H1 (cell line): ENCODE data around the gene JUN. TPM values are rescaled to one million over a fixed set of nuclear protein-coding genes. Genes with fewer than 3 reads are reported as not detected.

Experiments
- CTCF ChIA-PET: fragments of 300-600 bp; sonication (Branson Sonifier 250); formaldehyde crosslinking; loops from one replicate; lab custom pipeline; 2021; ENCODE audit not compliant: partially characterized antibody; lab: Charles Lee
- POLR2A ChIA-PET: fragments of 300-600 bp; sonication (Branson Sonifier 250); formaldehyde crosslinking; loops from one replicate; lab custom pipeline; 2021; ENCODE audit warnings: inconsistent platforms; ENCODE audit not compliant: partially characterized antibody; lab: Charles Lee
- DNase-seq, 2 experiments: peaks; one replicate each; pipeline versions ENCODE4 v3.0.0 to v3.0.0-alpha.2; 2010 to 2022; ENCODE audit warnings: low spot score in 2 of 2, low read depth in 1 of 2, mixed read lengths in 1 of 2
- FAIRE-seq: peaks from 2 replicates; lab custom pipeline; 2011; peaks lifted over from hg19 to GRCh38; lab: Jason Lieb, UNC
- H2AFZ ChIP-seq: 2 replicates; pipeline ENCODE4 v1.8.1; 2012; ENCODE audit warnings: low read length, inconsistent platforms
- H2AK5ac ChIP-seq: 2 replicates; pipeline ENCODE4 v1.6.1; 2013; ENCODE audit warnings: low read depth, low read length
- H2BK120ac ChIP-seq: replicated peaks from 2 replicates; pipeline ENCODE3; 2013; ENCODE audit warnings: low read depth, low read length, inconsistent platforms
- H2BK12ac ChIP-seq: 2 replicates; pipeline ENCODE4 v1.6.1; 2013; ENCODE audit warnings: low read depth, low read length
- H2BK15ac ChIP-seq: 2 replicates; pipeline ENCODE4 v1.6.1; 2013; ENCODE audit warnings: low read length
- H2BK20ac ChIP-seq: 2 replicates; pipeline ENCODE4 v1.6.1; 2013; ENCODE audit warnings: low read length
- H2BK5ac ChIP-seq: 2 replicates; pipeline ENCODE4 v1.6.1; 2013; ENCODE audit warnings: low read depth, low read length
- H3K14ac ChIP-seq: 2 replicates; pipeline ENCODE4 v1.6.1; 2013; ENCODE audit warnings: inconsistent platforms; ENCODE audit not compliant: insufficient read length
- H3K18ac ChIP-seq: 2 replicates; pipeline ENCODE4 v1.6.1; 2013; ENCODE audit warnings: low read length; ENCODE audit errors: extremely low read depth
- H3K23ac ChIP-seq: 2 replicates; pipeline ENCODE4 v1.6.1; 2013; ENCODE audit warnings: inconsistent platforms; ENCODE audit not compliant: insufficient read length
- H3K23me2 ChIP-seq: 2 replicates; pipeline ENCODE4 v1.6.1; 2013; ENCODE audit warnings: low read depth, low read length
- H3K27ac ChIP-seq: 2 replicates; pipeline ENCODE4 v1.6.1; 2011; ENCODE audit warnings: low read depth, low read length, inconsistent platforms
- H3K27me3 ChIP-seq, 4 experiments: replicated peaks in 1 of 4; 1 replicate in 1 of 4; 2 replicates in 3 of 4; pipeline versions ENCODE4 v1.6.1 to v1.8.1; 2011 to 2013; ENCODE audit warnings: low read length in 3 of 4, mild to moderate bottlenecking in 3 of 4, inconsistent platforms in 2 of 4, mixed read lengths in 2 of 4, moderate library complexity in 1 of 4; ENCODE audit not compliant: control insufficient read depth in 3 of 4, insufficient read depth in 3 of 4; ENCODE audit errors: extremely low read depth in 1 of 4
- H3K36me3 ChIP-seq, 4 experiments: 2 replicates each; pipeline versions ENCODE4 v1.6.1 to v1.8.1; 2011 to 2013; ENCODE audit warnings: mild to moderate bottlenecking in 4 of 4, low read length in 3 of 4, moderate library complexity in 2 of 4, control low read depth in 1 of 4, inconsistent platforms in 1 of 4; ENCODE audit not compliant: insufficient read depth in 4 of 4, control insufficient read depth in 2 of 4
- H3K4ac ChIP-seq: replicated peaks from 2 replicates; pipeline ENCODE3; 2013; ENCODE audit warnings: low read length, low read depth, mixed read lengths, inconsistent platforms; ENCODE audit not compliant: insufficient read length
- H3K4me1 ChIP-seq, 4 experiments: replicated peaks in 1 of 4; 1 replicate in 1 of 4; 2 replicates in 3 of 4; pipeline versions ENCODE4 v1.6.1 to v1.8.1; 2011 to 2013; ENCODE audit warnings: low read length in 3 of 4, inconsistent platforms in 2 of 4, mixed read lengths in 1 of 4; ENCODE audit not compliant: insufficient read depth in 4 of 4, control insufficient read depth in 3 of 4
- H3K4me2 ChIP-seq, 2 experiments: 2 replicates each; pipeline versions ENCODE4 v1.6.1 to v1.8.1; 2011 to 2013; ENCODE audit warnings: low read depth in 2 of 2, low read length in 2 of 2, control low read depth in 1 of 2, inconsistent platforms in 1 of 2, mild to moderate bottlenecking in 1 of 2; ENCODE audit not compliant: insufficient read depth in 1 of 2
- H3K4me3 ChIP-seq, 4 experiments: fragments of 200-600, 300-600 bp in 1 of 4; sonication (generic), shearing (Covaris generic), sonication (Bioruptor Twin) in 1 of 4; 2 replicates each; pipeline versions ENCODE4 v1.5.1 to v1.8.1; 2011 to 2016; ENCODE audit warnings: low read length in 4 of 4, low read depth in 3 of 4, control low read depth in 2 of 4, inconsistent platforms in 2 of 4, mild to moderate bottlenecking in 2 of 4, mixed read lengths in 1 of 4, moderate library complexity in 1 of 4; ENCODE audit not compliant: insufficient read depth in 2 of 4; ENCODE audit errors: extremely low read depth in 1 of 4
- H3K56ac ChIP-seq: replicated peaks from 2 replicates; pipeline ENCODE3; 2013; ENCODE audit warnings: low read depth, mild to moderate bottlenecking, mixed read lengths, low read length, inconsistent platforms; ENCODE audit not compliant: insufficient read length
- H3K79me1 ChIP-seq: 2 replicates; pipeline ENCODE4 v1.6.1; 2013; ENCODE audit warnings: low read depth, low read length, control low read depth
- H3K79me2 ChIP-seq, 2 experiments: 2 replicates each; pipeline versions ENCODE4 v1.6.1 to v1.8.1; 2012 to 2013; ENCODE audit warnings: low read length in 2 of 2, mild to moderate bottlenecking in 2 of 2, inconsistent platforms in 1 of 2; ENCODE audit not compliant: insufficient read depth in 2 of 2, control insufficient read depth in 1 of 2
- H3K9ac ChIP-seq, 4 experiments: replicated peaks in 1 of 4; 1 replicate in 1 of 4; 2 replicates in 3 of 4; pipeline versions ENCODE4 v1.6.1 to v1.8.1; 2011 to 2013; ENCODE audit warnings: low read depth in 3 of 4, low read length in 3 of 4, control low read depth in 2 of 4, mild to moderate bottlenecking in 2 of 4, moderate library complexity in 2 of 4, inconsistent platforms in 1 of 4; ENCODE audit errors: extremely low read depth in 1 of 4
- H3K9me3 ChIP-seq, 2 experiments: 2 replicates each; pipeline versions ENCODE4 v1.6.1 to v1.8.1; 2012 to 2013; ENCODE audit warnings: mild to moderate bottlenecking in 2 of 2, moderate library complexity in 2 of 2, control low read depth in 1 of 2, inconsistent platforms in 1 of 2, low read depth in 1 of 2, low read length in 1 of 2, mixed read lengths in 1 of 2; ENCODE audit not compliant: insufficient read depth in 2 of 2
- H4K20me1 ChIP-seq, 2 experiments: replicated peaks in 1 of 2; 2 replicates each; pipeline versions ENCODE3 to v1.8.1; 2011 to 2013; ENCODE audit warnings: inconsistent platforms in 2 of 2, low read length in 2 of 2, mild to moderate bottlenecking in 1 of 2; ENCODE audit not compliant: insufficient read depth in 2 of 2, control insufficient read depth in 1 of 2
- H4K5ac ChIP-seq: 2 replicates; pipeline ENCODE4 v1.6.1; 2013; ENCODE audit warnings: low read length, low read depth, mixed read lengths, inconsistent platforms; ENCODE audit not compliant: insufficient read length
- H4K8ac ChIP-seq: 2 replicates; pipeline ENCODE4 v1.8.0; 2013; ENCODE audit warnings: mild to moderate bottlenecking, moderate library complexity, low read length, inconsistent platforms; ENCODE audit not compliant: insufficient read depth; ENCODE audit errors: extremely low read depth
- H4K91ac ChIP-seq: replicated peaks from 2 replicates; pipeline ENCODE3; 2013; ENCODE audit warnings: low read length, mixed read lengths, inconsistent platforms; ENCODE audit not compliant: insufficient read length
- SRF ChIP-seq: IDR thresholded peaks from 2 replicates; pipeline ENCODE4 v1.6.1; 2011; ENCODE audit warnings: mild to moderate bottlenecking, low read depth, low read length, moderate library complexity
- WGBS, 2 experiments: shearing (Covaris generic) in 1 of 2; methylation state at CpG; one replicate each; pipeline versions ENCODE4 v1.1.6 to v1.1.7; 2013 to 2015; ENCODE audit warnings: low lambda C conversion rate in 2 of 2, mixed read lengths in 2 of 2, inconsistent platforms in 1 of 2, low coverage in 1 of 2, missing lambda C conversion rate in 1 of 2; ENCODE audit not compliant: insufficient replicate concordance in 2 of 2, insufficient coverage in 1 of 2, insufficient read length in 1 of 2; ENCODE audit errors: extremely low coverage in 1 of 2, missing lambda C conversion rate in 1 of 2; 5-methylcytosine and 5-hydroxymethylcytosine counted together
- polyA plus RNA-seq, 7 experiments: library from polyadenylated mRNA; depleted of rRNA in 3 of 7; stranded (reverse) in 5 of 7; unstranded in 2 of 7; fragments of >200 nt in 5 of 7; fragments of 200-250 nt in 2 of 7; gene quantifications; 1 replicate in 5 of 7; 2 replicates in 1 of 7; 4 replicates in 1 of 7; pipeline versions ENCODE4 v1.2.1 to v1.2.3, GENCODE V29; 2011 to 2013; ENCODE audit warnings: missing spikeins in 2 of 7, mixed read lengths in 2 of 7
- total RNA-seq: library from RNA; stranded (reverse); fragmentation: NEBNext Ultra II Directional; extraction: Animal tissue kit (Norgen Biotek cat#: 25700); gene quantifications from 2 replicates; pipeline ENCODE4 v1.2.1, GENCODE V29; 2021

JUN gene
- total and polyA plus RNA-seq, 2 of the 8 experiments (the other 6 are each of a cell fraction or from before 2014, with no cell fraction given) = 4.4 to 10.9 TPM

DNA sequence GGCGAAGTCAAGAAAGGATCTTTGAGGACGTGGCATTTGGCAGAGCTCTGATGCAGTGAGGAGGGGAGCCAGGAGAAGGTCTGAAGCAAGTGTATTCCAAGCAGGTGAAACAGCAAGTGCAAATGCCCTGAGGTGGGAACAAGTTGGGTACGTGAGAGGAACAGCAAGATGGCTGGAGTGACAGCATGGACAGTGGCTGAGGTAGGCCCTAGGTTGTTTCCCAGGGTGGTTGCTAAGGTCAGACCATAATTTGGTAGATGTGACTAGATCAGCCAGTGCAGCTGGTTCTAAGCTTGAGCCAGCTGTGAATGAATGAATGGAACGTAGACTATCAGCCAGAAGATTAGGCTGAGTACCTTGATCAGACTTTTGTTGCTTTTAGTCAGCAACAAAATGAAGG lies 37.5 kb upstream of the JUN start:
- H2AFZ ChIP-seq = no peak overlapping the region
- H4K20me1 ChIP-seq = no peaks in the 10 kb centered on the region
- H3K23ac ChIP-seq = no peak overlapping the region
- H2BK120ac ChIP-seq = no peak overlapping the region
- H3K79me2 ChIP-seq = no peaks in the 10 kb centered on the region
- no peak overlapping the region for H2BK12ac ChIP-seq
- no peaks in the 10 kb centered on the region for H3K79me1 ChIP-seq
- no peak overlapping the region for H3K14ac ChIP-seq
- no peak overlapping the region for H3K9ac ChIP-seq
- H3K27ac ChIP-seq = no peak overlapping the region
- no peak for TF ChIP-seq SRF
- H3K9me3 ChIP-seq = no peaks in the 10 kb centered on the region
- ChIA-PET CTCF (interaction anchor here (0.7 to 1.5 kb wide), 6 partner anchors 12 to 247 kb away, joined by 3 to 4 read pairs (median 3); no protein-coding TSS in a partner anchor), POLR2A (no interaction called here)
- peaks cover 0 to 9% (median 0%) of the 10 kb centered on the region in 4 experiments; a peak in 3 of 7 replicates for H3K4me1 ChIP-seq
- no peak overlapping the region for H3K4me3 ChIP-seq
- H3K23me2 ChIP-seq = no peaks in the 10 kb centered on the region; the same call in 1 of the 2 replicates
- no peak overlapping the region for H2BK5ac ChIP-seq
- peaks cover 0 to 1% (median 0%) of the 10 kb centered on the region in 4 experiments; a peak in 1 of 7 replicates for H3K27me3 ChIP-seq
- H2AK5ac ChIP-seq = no peak overlapping the region
- no peak overlapping the region for H3K18ac ChIP-seq
- no peak overlapping the region for H2BK20ac ChIP-seq
- 93% methylated on average over 4 of the region's 4 CpGs; no CpG with 5 or more reads in 1 of the 2 experiments for WGBS, 2 experiments
- no peak overlapping the region for H3K56ac ChIP-seq
- no peak overlapping the region for H4K91ac ChIP-seq
- no peak overlapping the region for H4K5ac ChIP-seq
- H3K4me2 ChIP-seq = no peak overlapping the region
- no peak overlapping the region for H4K8ac ChIP-seq
- FAIRE-seq (no peak), DNase-seq (no peak)
- no peak overlapping the region for H2BK15ac ChIP-seq
- no peaks in the 10 kb centered on the region for H3K36me3 ChIP-seq
- H3K4ac ChIP-seq = no peak overlapping the region
